Progenitor cell of endocrine pancreas (in vitro differentiated cells): Measurements from ENCODE around the gene IER5. TPM values are rescaled to one million over a fixed set of nuclear protein-coding genes. Genes with fewer than 3 reads are reported as not detected.
"Not testable (repeated sequence)": the region's sequence is repeated elsewhere in the genome, so short reads cannot be mapped to it uniquely, and the experiment has no call there.

Experiments used
- DNase-seq: peaks from one replicate; pipeline ENCODE4 v3.0.0; 2021; ENCODE audit warnings: low spot score; ENCODE audit not compliant: unreplicated experiment
- H3K27ac Mint-ChIP-seq: 2 replicates; pipeline ENCODE4 v1.8.0; 2021; ENCODE audit warnings: mild to moderate bottlenecking, moderate library complexity, mixed read lengths
- H3K27me3 Mint-ChIP-seq: 2 replicates; pipeline ENCODE4 v1.8.0; 2021; ENCODE audit warnings: mixed read lengths
- H3K36me3 Mint-ChIP-seq: 2 replicates; pipeline ENCODE4 v1.8.0; 2022; ENCODE audit warnings: mixed read lengths; ENCODE audit not compliant: insufficient read depth
- H3K4me1 Mint-ChIP-seq: 2 replicates; pipeline ENCODE4 v1.8.0; 2021; ENCODE audit warnings: low read depth, mixed read lengths
- H3K4me3 Mint-ChIP-seq: 2 replicates; pipeline ENCODE4 v1.8.0; 2021; ENCODE audit warnings: low read depth, mild to moderate bottlenecking, moderate library complexity, mixed read lengths
- H3K9me3 Mint-ChIP-seq: 2 replicates; pipeline ENCODE4 v1.8.0; 2021; ENCODE audit warnings: low read depth, mixed read lengths
- total RNA-seq: library from RNA; stranded (reverse); gene quantifications from 2 replicates; pipeline ENCODE4 v1.2.1, GENCODE V29; 2021
- TF ChIP-seq, protein P1 (sequence below): fragments of 200-600 bp; sonication (generic); IDR thresholded peaks from one replicate; pipeline ENCODE4 v1.5.0; 2021; ENCODE audit warnings: antibody characterized with exemption, mild to moderate bottlenecking; ENCODE audit not compliant: unreplicated experiment

The IER5 gene
- total RNA-seq, 1 donor from 2014 or later = 1.7 TPM

DNA sequence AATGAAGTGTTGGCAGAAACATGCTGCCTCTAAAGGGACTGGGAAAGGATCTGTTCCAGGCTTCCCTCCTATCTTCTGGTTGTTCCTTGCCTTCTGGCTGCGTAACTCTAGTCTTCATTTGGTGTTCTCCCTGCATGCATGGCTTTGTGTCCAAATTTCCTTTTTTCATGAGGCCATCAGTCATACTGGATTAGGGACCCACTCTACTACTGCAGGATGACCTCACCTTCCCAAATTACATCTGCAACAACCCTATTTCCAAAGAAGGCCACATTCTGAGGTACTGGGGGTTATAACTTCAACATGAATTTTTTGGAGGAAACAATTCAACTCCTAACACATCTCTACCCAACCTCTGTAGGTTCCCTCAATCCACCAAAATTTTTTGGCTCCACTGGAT lies 28.4 kb upstream of the IER5 start:
- TF ChIP-seq, protein P1, sequence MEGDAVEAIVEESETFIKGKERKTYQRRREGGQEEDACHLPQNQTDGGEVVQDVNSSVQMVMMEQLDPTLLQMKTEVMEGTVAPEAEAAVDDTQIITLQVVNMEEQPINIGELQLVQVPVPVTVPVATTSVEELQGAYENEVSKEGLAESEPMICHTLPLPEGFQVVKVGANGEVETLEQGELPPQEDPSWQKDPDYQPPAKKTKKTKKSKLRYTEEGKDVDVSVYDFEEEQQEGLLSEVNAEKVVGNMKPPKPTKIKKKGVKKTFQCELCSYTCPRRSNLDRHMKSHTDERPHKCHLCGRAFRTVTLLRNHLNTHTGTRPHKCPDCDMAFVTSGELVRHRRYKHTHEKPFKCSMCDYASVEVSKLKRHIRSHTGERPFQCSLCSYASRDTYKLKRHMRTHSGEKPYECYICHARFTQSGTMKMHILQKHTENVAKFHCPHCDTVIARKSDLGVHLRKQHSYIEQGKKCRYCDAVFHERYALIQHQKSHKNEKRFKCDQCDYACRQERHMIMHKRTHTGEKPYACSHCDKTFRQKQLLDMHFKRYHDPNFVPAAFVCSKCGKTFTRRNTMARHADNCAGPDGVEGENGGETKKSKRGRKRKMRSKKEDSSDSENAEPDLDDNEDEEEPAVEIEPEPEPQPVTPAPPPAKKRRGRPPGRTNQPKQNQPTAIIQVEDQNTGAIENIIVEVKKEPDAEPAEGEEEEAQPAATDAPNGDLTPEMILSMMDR = no peak
- peaks cover 27% of the 10 kb centered on the region for H3K27me3 Mint-ChIP-seq
- H3K36me3 Mint-ChIP-seq = no peaks in the 10 kb centered on the region
- no peak for DNase-seq
- H3K4me1 Mint-ChIP-seq = peaks cover 7% of the 10 kb centered on the region
- H3K4me3 Mint-ChIP-seq = no peak overlapping the region
- H3K27ac Mint-ChIP-seq = no peak overlapping the region
- H3K9me3 Mint-ChIP-seq = peaks cover 3% of the 10 kb centered on the region

DNA sequence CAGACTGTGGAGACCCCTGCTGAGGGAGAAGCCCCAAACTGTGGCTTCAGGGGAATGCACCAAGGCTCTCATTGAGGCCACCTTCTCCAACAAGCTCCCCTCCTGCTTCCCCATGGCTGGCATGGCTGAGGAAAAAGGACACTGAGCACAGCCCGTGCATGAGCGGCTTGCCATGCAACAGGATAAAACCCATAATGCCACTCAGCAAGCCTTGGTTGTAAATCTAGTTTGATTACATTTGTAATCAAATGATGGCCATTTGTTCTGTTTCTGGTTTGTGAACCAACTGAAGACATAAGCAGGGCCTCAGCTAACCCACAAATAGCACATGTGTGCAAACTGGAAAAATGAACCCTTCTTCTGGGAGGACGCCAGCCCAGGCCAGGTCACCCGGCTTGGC lies 27.6 kb upstream of the IER5 start:
- not testable (repeated sequence) for H3K9me3 Mint-ChIP-seq, DNase-seq, H3K27ac Mint-ChIP-seq, H3K36me3 Mint-ChIP-seq, H3K4me1 Mint-ChIP-seq, H3K4me3 Mint-ChIP-seq
- H3K27me3 Mint-ChIP-seq = peaks cover 18% of the 10 kb centered on the region

DNA sequence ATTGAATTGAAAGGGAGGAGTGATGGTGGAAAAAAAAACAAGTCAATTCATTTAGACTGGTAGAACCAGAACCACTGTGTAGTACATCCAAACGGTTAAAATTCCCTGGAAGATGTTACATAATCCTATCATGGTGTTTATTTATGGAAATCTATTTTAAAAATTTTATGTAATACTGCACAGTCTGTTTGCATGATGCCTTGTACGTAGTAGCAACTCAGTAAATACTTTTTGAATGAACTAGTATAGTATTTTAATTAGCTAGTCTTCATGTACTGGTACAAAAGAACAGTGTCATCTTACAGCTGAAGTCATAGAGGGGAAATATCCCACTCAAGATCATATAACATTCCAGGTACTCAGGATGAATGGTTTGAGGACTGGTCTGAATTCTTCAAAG lies 27.0 kb upstream of the IER5 start:
- no peak for DNase-seq
- H3K36me3 Mint-ChIP-seq = no peaks in the 10 kb centered on the region
- H3K27ac Mint-ChIP-seq = no peak overlapping the region
- no peak overlapping the region for H3K4me3 Mint-ChIP-seq
- TF ChIP-seq, protein P1 = no peak
- H3K4me1 Mint-ChIP-seq = peaks cover 7% of the 10 kb centered on the region
- peaks cover 18% of the 10 kb centered on the region for H3K27me3 Mint-ChIP-seq
- H3K9me3 Mint-ChIP-seq = peaks cover 3% of the 10 kb centered on the region

DNA sequence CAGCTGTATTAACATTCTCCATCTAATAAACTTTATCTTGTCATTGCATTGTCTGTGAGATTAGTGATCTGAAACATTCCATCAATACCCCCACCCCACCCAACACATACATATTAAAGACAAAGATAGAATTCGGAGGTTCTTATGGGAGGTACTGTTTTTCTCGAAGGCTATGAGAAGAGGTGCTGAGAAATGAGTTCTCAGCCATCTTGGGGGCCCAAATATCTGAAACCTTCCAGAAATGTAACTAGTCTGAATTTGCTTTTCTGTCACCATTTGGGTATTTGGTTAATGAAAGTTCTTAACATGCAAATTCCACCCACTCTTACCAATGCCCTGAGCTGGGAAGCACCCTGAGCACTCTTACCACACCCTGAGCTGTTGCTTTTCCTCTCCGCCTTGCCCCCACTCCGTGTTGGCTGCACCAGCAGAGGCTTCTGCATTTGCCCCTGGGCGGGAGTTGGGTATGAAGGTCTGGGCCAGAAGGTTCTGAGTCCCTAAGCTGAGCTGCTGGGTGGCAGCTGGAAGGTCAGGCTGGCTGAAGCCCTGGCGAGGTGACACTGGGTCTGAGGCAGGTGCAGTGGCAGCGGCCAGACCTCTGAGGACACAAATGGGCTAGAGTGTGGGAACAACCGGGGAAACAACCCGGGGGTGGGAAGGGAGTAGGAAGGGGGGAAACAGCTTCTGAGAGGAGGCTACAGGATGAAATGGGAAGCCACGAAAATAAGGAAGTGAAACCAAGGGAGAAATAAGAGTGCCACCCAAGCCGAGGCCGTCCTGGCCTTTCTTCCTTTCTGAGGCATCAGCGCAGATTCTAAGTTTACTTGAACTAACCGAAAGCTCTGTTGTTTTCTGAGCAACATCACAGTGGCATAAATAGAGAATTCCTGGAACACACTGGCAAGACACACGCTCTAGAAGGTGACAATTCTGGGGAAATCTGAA lies 26.3 kb upstream of the IER5 start:
- no peaks in the 10 kb centered on the region for H3K36me3 Mint-ChIP-seq
- H3K27ac Mint-ChIP-seq = no peak overlapping the region
- H3K27me3 Mint-ChIP-seq = peaks cover 18% of the 10 kb centered on the region
- DNase-seq = no peak
- TF ChIP-seq, protein P1 = no peak
- H3K9me3 Mint-ChIP-seq = peaks cover 3% of the 10 kb centered on the region
- H3K4me3 Mint-ChIP-seq = no peak overlapping the region
- peaks cover 6% of the 10 kb centered on the region for H3K4me1 Mint-ChIP-seq

DNA sequence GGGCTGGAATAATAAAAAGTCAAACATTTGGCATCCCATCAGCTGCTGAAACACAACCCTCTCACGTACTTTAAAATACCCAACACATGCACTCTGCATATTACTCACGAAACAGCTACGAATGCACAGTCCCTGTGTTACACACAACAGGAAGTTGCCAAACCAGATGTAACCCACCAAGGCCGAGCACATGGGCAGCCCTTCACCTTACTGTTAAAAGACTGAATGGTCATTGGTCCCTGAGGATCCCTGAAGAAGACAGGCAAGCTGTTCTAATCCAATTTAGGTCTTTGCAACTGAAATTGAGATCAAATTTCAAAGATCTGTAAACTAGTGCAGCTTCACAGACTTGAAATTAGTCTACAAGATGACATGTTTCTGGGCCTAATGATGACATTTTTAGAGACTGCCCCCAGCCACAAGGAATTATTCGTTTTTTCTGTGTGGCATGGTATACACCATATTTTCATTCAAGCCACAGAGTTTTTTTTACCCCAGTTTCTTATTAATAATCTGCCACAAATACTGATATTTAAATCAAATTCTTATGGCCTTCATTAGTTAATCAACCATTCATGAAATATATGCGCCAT lies 25.6 kb upstream of the IER5 start:
- H3K4me3 Mint-ChIP-seq = no peak overlapping the region
- no peak overlapping the region for H3K27ac Mint-ChIP-seq
- no peak for DNase-seq
- TF ChIP-seq, protein P1 = no peak
- peaks cover 18% of the 10 kb centered on the region for H3K27me3 Mint-ChIP-seq
- peaks cover 6% of the 10 kb centered on the region for H3K4me1 Mint-ChIP-seq
- peaks cover 3% of the 10 kb centered on the region for H3K9me3 Mint-ChIP-seq
- no peaks in the 10 kb centered on the region for H3K36me3 Mint-ChIP-seq
